Osteoblast (primary cell): ENCODE data around the gene GGCX. TPM values are rescaled to one million over a fixed set of nuclear protein-coding genes. Genes with fewer than 3 reads are reported as not detected.
A peak's percentile ranks its signal among the peaks of the same experiment; 100 is the strongest.

Experiments used
- DNase-seq: peaks from one replicate; pipeline ENCODE4 v3.0.0; 2011; ENCODE audit warnings: low spot score, mixed read lengths; ENCODE audit not compliant: insufficient read length; ENCODE audit errors: missing footprints
- H2AFZ ChIP-seq: 2 replicates; pipeline ENCODE4 v1.6.0; 2011; ENCODE audit warnings: mild to moderate bottlenecking, low read length
- H3K27ac ChIP-seq: 2 replicates; pipeline ENCODE4 v1.5.1; 2011; ENCODE audit warnings: mild to moderate bottlenecking, low read depth, low read length, moderate library complexity
- H3K27me3 ChIP-seq: 2 replicates; pipeline ENCODE4 v1.6.0; 2012; ENCODE audit warnings: mild to moderate bottlenecking, control low read depth, inconsistent platforms, low read length, moderate library complexity; ENCODE audit not compliant: insufficient read depth
- H3K36me3 ChIP-seq: 2 replicates; pipeline ENCODE4 v1.5.1; 2011; ENCODE audit warnings: mild to moderate bottlenecking, low read length, control low read depth, moderate library complexity; ENCODE audit not compliant: insufficient read depth
- H3K4me1 ChIP-seq: 2 replicates; pipeline ENCODE4 v1.5.1; 2011; ENCODE audit warnings: mild to moderate bottlenecking, low read length, control low read depth, moderate library complexity; ENCODE audit not compliant: insufficient read depth
- H3K4me2 ChIP-seq: 2 replicates; pipeline ENCODE4 v1.6.0; 2011; ENCODE audit warnings: mild to moderate bottlenecking, low read length; ENCODE audit not compliant: insufficient read depth
- H3K4me3 ChIP-seq: fragments of 200-600 bp; sonication (generic); 3 replicates; pipeline ENCODE4 v1.5.1; 2012; ENCODE audit warnings: mild to moderate bottlenecking, low read length, inconsistent platforms; ENCODE audit not compliant: insufficient read depth
- H3K79me2 ChIP-seq: 2 replicates; pipeline ENCODE4 v1.6.0; 2012; ENCODE audit warnings: mild to moderate bottlenecking, low read length, control low read depth, inconsistent platforms; ENCODE audit not compliant: insufficient read depth
- H3K9me3 ChIP-seq: 2 replicates; pipeline ENCODE4 v1.5.1; 2011; ENCODE audit warnings: low read depth, low read length, control low read depth
- H4K20me1 ChIP-seq: 2 replicates; pipeline ENCODE4 v1.6.0; 2012; ENCODE audit warnings: mild to moderate bottlenecking, low read length, control low read depth; ENCODE audit not compliant: insufficient read depth
- total RNA-seq: library from RNA; depleted of rRNA; stranded (reverse); fragments of >200 nt; gene quantifications from 2 replicates; pipeline ENCODE4 v1.2.3, GENCODE V29; 2012
- TF ChIP-seq, protein P1 (sequence below): IDR thresholded peaks from 2 replicates; pipeline ENCODE4 v1.5.1; 2011; ENCODE audit warnings: mild to moderate bottlenecking, low read depth, low read length, moderate library complexity; ENCODE audit errors: extremely low read depth

Gene GGCX
- total RNA-seq, 1 donor, result 40.9 TPM

DNA sequence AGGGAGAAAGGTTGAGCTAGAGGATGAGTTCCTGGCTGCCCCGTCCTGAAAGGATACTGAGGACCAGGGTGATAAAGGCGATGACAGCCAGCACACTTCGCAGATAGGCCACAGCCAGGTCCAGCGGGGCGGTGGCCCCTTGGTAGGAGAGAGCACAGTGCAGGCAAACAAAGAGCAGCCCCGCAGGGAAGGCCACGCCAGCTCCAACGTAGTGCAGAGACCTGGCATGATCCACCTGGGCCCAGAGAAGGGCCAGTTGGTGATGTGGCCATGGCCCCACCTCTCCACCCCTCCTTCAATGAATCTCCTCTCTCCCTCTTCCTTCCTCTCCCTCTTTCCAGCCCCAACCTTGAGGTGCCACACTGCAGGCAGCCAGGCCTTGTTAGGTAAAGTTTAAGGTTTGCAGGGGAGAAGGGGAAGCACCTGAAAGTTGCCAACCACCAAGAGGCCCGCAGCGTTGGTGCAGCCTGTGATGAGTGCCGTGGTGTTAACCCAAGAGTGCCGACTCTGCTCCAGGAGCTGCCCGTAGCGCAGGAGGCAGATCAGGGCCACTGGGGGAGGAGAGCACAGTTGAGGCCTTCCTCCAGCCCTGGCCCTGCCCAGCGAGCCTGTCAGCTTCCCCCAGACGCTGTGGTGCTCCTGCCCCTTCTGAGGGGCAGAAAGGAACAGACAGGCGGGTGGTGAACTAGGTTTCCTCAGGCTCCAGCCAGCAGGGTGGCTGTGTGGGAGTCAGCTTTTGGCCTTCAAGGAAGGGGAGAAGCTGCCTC, 38.4 kb upstream of the GGCX start:
- Histone ChIP-seq H3K4me1 (peaks cover 34% of the 10 kb centered on the region), H3K27me3 (no peaks in the 10 kb centered on the region), H3K36me3 (peaks cover 24% of the 10 kb centered on the region), H3K4me3 (no peak overlapping the region), H4K20me1 (peaks cover 14% of the 10 kb centered on the region), H3K4me2 (no peak overlapping the region), H3K79me2 (peaks cover 53% of the 10 kb centered on the region), H3K9me3 (no peaks in the 10 kb centered on the region), H2AFZ (no peak overlapping the region), H3K27ac (no peak overlapping the region)
- TF ChIP-seq, protein P1, sequence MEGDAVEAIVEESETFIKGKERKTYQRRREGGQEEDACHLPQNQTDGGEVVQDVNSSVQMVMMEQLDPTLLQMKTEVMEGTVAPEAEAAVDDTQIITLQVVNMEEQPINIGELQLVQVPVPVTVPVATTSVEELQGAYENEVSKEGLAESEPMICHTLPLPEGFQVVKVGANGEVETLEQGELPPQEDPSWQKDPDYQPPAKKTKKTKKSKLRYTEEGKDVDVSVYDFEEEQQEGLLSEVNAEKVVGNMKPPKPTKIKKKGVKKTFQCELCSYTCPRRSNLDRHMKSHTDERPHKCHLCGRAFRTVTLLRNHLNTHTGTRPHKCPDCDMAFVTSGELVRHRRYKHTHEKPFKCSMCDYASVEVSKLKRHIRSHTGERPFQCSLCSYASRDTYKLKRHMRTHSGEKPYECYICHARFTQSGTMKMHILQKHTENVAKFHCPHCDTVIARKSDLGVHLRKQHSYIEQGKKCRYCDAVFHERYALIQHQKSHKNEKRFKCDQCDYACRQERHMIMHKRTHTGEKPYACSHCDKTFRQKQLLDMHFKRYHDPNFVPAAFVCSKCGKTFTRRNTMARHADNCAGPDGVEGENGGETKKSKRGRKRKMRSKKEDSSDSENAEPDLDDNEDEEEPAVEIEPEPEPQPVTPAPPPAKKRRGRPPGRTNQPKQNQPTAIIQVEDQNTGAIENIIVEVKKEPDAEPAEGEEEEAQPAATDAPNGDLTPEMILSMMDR, result no peak
- peak; percentile 57 for DNase-seq

- H3K9me3 ChIP-seq, result no peaks in the 10 kb centered on the region
- H3K4me2 ChIP-seq, result no peak overlapping the region
- peaks cover 24% of the 10 kb centered on the region for H3K36me3 ChIP-seq
- H3K79me2 ChIP-seq, result peaks cover 51% of the 10 kb centered on the region
- H3K4me1 ChIP-seq, result peaks cover 30% of the 10 kb centered on the region
- DNase-seq, result peak; percentile 46
- TF ChIP-seq, protein P1, result no peak
- H3K27ac ChIP-seq, result no peak overlapping the region
- peaks cover 14% of the 10 kb centered on the region for H4K20me1 ChIP-seq
- H3K27me3 ChIP-seq, result no peaks in the 10 kb centered on the region
- H3K4me3 ChIP-seq, result no peak overlapping the region
- no peak overlapping the region for H2AFZ ChIP-seq
These were observed 37.5 kb upstream of the GGCX start for GRCh38 chr2:85598594-85599340.

DNA sequence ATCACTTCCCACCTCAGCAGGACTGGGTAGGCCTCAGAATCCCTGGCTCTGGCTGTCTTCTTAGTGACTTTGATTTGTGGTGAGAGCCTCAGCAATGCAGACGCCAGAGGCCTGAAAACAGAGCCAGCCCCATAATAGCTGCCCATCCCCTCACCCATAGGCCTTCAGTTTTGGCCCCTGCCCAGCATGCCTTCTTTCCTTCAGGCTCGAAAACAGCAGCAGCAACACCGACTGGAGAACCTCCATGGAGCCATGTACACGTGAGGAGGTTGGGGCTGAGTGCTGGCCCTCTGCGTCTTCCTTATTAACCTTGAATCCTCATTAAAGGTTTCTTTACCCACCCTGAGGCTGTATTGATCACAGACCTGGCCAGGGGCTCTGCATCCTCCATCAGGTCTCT, 35.9 kb upstream of the GGCX start:
- Histone ChIP-seq H3K9me3 (no peaks in the 10 kb centered on the region), H3K27me3 (no peaks in the 10 kb centered on the region), H4K20me1 (peaks cover 14% of the 10 kb centered on the region), H3K4me1 (peaks cover 29% of the 10 kb centered on the region), H3K36me3 (peaks cover 29% of the 10 kb centered on the region), H2AFZ (no peak overlapping the region), H3K4me2 (peak overlapping the region; percentile 95), H3K79me2 (peaks cover 56% of the 10 kb centered on the region), H3K27ac (no peak overlapping the region), H3K4me3 (no peak overlapping the region)
- no peak for DNase-seq
- TF ChIP-seq, protein P1, result no peak
